Measurements from ENCODE around the gene NDUFAF8. TPM values are rescaled to one million over a fixed set of nuclear protein-coding genes. Genes with fewer than 3 reads are reported as not detected.

Gene NDUFAF8
- total RNA-seq, 1 donor from 2014 or later: 38.1 TPM

DNA sequence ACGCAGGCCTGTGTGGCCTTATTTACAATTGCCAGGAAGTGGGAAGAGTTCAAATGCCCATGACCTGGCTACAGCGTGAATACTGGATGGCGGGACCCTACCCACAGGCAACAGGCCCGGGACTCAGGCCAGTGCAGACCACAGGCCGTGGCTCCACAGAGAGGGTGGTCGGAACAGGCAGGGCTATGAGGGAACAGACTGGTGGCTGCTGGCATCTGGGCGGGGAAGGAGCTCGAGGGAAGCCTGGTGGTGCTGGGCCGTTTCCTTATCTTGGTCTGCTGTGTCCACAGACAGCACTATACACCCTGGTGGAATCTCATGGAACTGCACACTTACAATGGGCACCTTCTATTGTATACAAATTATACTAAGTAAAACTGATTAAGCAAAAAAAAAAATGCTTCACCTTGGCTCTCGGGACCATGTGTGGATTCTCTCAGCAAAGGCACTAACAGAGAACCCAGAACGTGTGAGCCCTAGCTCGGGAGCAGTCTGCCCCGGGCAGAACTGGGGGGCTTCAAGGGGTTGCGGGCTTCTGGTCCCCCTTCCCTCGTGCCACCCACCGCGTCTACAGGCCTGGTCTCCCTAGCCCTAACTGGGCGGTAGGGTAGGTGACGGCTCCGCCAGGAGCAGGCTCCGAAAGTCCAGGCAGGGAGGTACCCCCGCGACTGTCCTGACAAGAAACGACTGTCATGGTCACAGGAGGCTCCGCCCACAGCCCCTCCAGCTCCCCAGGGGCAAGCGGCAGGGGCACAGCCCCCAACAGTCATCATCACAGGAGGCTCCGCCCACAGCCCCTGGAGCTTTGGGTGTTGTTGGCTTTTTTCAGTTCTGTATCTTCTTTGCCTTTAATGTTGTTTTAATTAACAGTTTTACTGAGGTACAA, 38.2 kb upstream of the NDUFAF8 start:
- DNase-seq (ENCODE audit: low spot score): peak; percentile 76

DNA sequence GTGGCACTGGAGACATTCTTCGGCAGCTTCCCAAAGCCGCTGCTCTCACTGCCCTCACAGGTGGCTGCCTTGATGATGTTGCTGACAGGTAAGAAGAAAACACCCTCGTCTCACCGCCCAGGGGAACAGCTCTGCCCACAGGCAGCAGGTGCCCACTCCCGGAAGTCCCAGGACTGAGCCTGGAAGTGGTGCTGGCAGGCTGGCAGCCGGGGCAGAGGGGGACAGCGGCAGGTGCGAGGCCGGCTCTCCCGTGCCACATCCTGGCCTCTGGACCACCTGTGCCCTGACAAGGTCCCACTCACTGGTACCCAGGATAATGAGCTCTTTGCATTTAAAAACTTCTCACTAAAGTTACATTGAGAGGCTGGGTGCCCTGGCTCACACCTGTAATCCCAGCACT, 36.8 kb upstream of the NDUFAF8 start:
- no peak for DNase-seq (ENCODE audit: low spot score)

DNA sequence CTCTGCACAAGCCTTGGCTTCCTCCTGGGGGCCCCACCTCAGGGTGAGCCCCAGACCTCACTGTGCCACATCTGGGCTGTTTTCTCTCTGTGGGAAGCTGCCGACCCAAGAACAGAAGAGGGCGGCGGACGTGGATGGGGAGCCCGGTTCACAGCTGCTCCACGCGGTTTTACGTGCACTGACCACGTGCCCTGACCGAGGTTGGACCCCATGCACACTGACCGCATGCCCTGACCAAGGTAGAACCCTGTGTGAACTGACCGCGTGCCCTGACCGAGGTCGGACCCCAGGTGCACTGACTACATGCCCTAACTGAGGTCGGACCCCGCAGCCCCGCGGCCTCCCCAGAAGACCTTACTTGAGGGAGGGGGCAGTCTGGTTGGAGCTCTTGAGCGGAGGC, 36.0 kb upstream of the NDUFAF8 start:
- DNase-seq (ENCODE audit: low spot score): no peak

DNA sequence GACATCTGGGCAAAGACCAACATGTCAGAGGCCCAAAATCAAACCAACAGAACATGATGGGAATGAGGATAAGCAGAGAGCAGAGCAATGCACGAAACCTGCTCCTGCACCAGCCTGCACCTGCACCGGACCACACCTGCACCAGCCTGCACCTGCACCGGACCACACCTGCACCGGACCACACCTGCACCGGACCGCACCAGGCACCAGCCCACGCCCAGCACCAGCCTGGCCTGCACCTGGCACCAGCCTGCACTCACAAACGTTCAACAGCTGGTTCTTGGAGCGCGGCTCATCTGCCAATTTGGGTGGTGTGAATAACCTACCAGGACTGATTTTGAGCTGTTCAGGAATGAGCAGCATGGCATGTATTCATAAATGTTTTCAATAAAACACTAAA, 34.5 kb upstream of the NDUFAF8 start:
- DNase-seq (ENCODE audit: low spot score): no peak

GRCh38 chr17:81206166-81206565, 33.0 kb upstream of the NDUFAF8 start:
- DNase-seq (ENCODE audit: low spot score): no peak

DNA sequence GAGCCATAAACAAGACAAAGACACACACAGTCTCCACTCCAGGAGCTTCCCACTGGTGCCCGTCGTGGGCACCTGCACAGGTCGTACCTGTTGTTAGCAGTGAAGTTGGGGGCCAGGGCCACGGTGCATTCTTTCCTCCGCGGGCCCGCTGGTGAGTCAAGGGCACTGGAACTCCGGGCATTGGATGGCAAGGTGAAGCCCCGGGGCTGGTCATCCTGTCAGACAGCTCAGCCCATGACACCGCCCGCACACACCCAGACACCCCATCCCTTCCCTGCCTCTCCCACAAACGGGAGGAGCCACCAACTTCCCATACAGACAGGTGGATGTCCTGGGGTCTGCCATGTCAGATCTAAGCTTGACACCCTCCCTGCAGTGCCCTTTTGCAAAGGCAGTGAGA, 32.5 kb upstream of the NDUFAF8 start:
- no peak for DNase-seq (ENCODE audit: low spot score)

DNA sequence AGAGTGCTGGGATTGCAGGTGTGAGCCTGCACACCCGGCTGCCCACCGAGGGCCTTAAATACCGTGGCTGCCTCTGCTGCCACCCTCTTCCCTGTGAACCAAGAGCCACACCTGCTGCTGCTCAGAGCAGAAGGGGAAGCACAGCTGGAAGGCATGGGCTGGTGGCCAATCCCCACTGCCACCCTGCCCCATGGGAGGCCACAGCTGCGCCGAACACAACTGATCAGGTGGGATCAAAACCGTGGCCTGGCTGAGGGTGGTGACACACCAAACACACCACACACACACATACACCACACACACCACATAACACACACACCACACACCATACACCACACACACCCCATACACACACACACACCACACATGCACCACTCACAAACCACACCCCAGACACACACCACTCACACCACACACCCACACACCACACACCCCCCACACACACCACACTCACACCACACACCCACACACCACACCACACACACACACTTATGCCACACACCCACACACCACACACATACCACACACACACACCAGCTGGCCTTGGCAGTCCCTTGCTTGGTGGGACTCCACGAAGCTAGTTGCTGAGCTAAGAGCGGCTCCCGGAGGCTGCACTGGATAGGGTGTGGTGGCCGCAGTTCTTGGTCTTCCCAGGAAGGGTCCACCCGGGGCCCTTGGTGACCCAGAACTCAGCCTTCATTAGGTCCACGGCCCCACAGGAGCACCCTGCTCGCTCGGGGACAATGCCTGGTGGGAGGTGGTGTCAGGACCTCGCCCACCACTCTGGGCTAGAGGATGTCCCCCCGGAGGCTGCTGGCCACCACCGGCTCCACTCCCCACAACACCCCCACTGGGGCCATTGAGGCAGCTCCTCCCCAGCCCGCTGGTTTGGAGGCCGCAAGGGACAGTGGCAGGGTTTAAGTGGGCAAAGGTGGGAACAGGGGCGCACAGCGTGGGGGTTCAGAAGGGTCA, 31.2 kb upstream of the NDUFAF8 start:
- DNase-seq (ENCODE audit: low spot score): no peak

DNA sequence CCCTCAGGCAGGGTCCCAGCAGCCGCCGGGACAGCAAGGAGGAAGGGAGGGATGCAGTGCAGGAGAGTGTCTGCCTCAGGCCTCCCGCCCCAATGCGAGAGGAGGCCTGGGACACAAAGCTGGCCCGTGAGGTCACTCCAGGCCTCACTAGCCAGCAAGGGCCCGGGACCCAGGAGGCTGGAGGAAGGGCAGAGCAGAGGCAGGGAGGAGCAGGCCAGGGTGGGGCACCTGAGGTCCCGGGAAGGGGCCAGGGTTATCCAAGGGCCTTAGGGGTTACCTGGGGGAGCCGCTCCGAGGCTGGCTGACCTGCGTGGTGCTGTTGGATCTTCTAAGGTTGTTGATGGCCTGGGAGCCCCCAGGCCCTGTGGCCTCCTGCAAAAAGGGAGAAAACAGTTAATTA, 30.5 kb upstream of the NDUFAF8 start:
- no peak for DNase-seq (ENCODE audit: low spot score)

GRCh38 chr17:81209141-81209540, 30.0 kb upstream of the NDUFAF8 start:
- DNase-seq (ENCODE audit: low spot score): no peak

DNA sequence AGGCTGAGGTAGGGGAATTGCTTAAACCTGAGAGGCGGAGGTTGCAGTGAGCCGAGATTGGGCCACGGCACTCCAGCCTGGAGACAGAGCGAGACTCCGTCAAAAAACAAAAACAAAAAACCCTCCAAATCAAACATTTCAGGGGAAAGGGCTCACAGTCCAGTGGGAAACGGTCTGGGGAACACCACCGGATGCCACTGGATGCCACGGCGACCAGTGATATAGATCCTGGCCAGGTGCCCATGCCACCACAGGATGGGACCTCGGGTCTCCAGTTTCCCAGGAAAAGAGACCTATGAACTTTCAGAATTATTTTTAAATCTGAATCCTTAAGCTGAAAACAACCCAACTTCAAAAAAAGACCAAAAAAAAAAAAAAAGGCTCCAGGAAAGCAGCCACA, 28.7 kb upstream of the NDUFAF8 start:
- no peak for DNase-seq (ENCODE audit: low spot score)

GRCh38 chr17:81210868-81211267, 28.2 kb upstream of the NDUFAF8 start:
- no peak for DNase-seq (ENCODE audit: low spot score)

GRCh38 chr17:81212365-81212764, 26.8 kb upstream of the NDUFAF8 start:
- DNase-seq (ENCODE audit: low spot score): no peak

DNA sequence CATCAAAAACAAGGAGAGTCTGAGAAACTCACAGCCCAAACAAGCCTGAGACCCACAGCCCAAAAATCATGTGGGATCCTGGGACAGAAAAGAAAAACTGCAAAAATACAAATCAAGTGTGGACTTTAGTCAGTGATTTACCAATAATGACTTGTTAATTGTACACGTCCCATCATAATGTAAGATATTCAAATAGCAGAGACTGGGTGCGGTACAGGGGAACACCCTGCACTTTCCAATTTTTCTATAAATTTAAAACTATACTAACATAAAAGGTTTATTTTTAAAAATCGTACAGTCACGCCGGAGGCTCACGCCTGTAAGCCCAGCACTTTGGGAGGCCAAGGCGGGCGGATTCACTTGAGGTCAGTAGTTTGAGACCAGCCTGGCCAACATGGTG, 25.1 kb upstream of the NDUFAF8 start:
- DNase-seq (ENCODE audit: low spot score): no peak

DNA sequence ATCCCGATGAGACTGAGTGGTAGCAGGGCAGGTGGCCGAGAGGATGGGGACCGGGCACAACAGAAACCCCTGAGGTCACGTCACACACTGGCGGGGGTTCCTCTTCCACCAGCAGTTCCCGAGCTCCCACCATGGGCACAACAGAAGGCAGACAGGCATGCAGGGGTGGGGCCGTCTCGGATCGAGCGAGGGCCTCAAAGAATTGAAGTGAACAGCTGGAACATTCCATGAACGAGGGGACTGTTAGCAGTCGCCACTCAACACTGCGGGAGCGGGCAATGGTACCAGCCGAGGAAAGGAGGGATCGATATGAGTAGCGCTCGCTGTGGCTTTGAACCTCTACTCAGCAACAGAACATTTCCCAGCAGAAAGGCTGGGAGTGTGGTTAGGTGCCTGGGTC, 21.6 kb upstream of the NDUFAF8 start:
- no peak for DNase-seq (ENCODE audit: low spot score)

GRCh38 chr17:81218459-81218858, 20.7 kb upstream of the NDUFAF8 start:
- no peak for DNase-seq (ENCODE audit: low spot score)

DNA sequence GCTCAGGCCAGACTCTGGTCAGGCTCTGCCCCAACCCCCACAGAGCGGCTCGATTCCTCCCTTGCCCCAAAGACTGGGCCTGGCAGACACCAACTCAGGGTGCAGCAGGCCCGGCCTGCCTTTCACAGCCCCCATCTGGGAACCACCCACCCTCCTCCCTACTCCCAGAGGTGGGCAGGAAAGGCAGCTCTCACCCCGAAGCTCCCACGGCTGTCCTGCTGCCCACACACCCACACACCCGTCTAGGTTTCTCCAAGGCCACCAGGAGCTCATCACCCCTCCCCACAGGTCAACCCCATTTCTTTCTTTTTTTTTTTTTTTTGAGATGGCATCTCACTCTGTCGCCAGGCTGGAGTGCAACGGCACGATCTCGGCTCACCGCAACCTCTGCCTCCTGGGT, 20.1 kb upstream of the NDUFAF8 start:
- DNase-seq (ENCODE audit: low spot score): no peak

DNA sequence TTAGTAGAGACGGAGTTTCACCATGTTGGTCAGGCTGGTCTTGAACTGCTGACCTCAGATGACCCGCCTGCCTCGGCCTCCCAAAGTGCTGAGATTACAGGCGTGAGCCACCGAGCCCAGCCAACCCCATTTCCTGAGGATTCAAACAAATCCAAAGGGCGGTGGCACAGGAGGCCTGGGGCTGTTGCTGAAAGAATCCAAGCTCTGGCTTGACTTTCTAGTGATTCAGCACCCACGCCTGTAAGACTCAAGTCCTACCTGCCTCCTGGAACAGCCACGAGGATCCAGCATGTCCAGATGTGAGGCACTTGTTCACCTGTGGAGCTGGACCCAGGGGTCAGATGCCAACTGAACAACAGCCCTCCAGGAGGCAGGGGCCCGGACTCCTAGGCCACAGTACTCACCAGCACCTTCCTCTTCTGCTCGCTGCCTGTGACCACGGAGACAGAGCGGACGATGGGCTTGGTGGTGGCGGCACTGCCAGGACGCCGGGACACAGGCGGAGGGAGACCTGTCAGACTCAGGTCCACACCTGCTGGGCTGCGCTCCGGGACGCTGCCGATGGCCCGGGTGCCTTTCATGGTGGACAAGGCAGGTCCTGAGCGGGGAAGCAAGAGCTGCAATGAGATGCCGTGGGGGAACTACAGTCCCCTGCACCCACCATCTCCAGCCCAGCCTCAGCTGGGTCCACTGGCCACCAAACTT, 19.5 kb upstream of the NDUFAF8 start:
- no peak for DNase-seq (ENCODE audit: low spot score)

DNA sequence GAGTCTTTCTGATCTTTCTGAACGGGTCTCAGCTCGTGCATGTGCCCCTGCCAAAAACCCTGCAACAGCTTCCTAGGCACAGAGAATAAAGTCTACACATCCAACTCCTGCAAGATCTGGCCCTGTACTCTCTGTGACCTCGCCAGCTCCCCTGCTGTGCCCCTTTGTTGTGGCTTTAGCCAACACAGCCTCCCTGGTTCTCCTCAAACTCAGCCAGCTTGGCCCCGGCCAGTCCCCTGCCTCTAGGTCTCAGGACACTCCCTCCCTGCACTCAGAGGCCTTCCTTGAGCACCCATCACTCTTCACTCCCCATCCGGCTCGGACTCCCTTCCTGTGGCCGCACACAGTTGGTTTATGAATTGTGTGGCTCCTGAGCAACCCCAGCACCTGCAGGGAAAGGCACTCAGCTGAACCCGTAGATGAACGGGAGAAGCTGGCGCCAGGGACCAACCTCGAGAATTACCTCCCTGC, 17.7 kb upstream of the NDUFAF8 start:
- DNase-seq (ENCODE audit: low spot score): no peak

DNA sequence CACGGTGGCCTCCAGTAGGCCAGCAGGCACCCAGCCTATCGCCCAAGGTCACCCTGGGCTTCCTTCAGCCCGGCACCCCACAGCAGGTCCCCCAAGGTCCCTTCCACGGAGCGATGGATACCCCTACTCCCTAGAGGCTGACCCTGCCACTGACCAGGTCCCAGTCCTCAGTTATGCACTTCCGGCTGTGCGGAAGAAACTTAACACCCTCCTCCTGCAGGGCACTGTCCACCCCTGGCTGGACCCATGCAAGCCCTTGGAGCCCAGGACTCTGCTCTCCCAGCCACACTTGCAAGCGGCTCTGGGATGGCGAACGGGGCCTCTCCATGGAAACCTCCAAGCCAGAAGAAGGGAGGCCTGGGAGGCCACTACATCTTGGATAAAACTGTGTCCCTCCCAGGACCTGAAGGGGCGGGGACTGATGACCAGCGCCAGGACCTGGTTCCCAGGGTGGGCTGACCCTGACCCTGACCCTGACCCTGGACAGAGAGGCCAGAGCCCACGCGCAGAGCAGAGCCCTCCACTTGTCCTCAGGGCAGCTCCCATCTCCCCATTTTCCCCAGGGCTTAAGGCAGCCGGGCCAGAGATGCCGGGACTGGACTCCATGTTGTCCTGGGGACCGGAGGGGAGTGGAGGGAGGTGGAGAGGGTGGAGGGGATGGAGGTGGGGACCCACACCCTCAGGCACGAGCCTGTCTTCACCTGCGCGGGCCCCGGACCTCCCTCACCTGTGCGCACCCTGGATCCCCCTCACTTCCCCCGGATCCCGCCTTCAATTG, 17.1 kb upstream of the NDUFAF8 start:
- no peak for DNase-seq (ENCODE audit: low spot score)

GRCh38 chr17:81222620-81222905, 16.6 kb upstream of the NDUFAF8 start:
- no peak for DNase-seq (ENCODE audit: low spot score)

Measured in mucosa of gallbladder (tissue), 1 donor.